Measurements from ENCODE around the gene FHAD1.
A peak's percentile ranks its signal among the peaks of the same experiment; 100 is the strongest.

- no peak for TF ChIP-seq CHD2 (IDR thresholded peaks at IDR 0.05; ENCODE audit: low read depth, low read length)
- TF ChIP-seq, protein P1, sequence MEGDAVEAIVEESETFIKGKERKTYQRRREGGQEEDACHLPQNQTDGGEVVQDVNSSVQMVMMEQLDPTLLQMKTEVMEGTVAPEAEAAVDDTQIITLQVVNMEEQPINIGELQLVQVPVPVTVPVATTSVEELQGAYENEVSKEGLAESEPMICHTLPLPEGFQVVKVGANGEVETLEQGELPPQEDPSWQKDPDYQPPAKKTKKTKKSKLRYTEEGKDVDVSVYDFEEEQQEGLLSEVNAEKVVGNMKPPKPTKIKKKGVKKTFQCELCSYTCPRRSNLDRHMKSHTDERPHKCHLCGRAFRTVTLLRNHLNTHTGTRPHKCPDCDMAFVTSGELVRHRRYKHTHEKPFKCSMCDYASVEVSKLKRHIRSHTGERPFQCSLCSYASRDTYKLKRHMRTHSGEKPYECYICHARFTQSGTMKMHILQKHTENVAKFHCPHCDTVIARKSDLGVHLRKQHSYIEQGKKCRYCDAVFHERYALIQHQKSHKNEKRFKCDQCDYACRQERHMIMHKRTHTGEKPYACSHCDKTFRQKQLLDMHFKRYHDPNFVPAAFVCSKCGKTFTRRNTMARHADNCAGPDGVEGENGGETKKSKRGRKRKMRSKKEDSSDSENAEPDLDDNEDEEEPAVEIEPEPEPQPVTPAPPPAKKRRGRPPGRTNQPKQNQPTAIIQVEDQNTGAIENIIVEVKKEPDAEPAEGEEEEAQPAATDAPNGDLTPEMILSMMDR (IDR thresholded peaks at IDR 0.05 in 2 of 3, conservative IDR thresholded peaks at IDR 0.05 in 1 of 3; ENCODE audit: insufficient read depth in 2 of 3, low read depth in 1 of 3, low read length in 3 of 3): peak; percentile 60 to 71 (median 61)
- no peak for TF ChIP-seq STAT5B (CRISPR knock-in tag; IDR thresholded peaks at IDR 0.05)
- no peak for TF ChIP-seq DIDO1 (tag; IDR thresholded peaks at IDR 0.05; ENCODE audit: low read depth)
- no peak for TF ChIP-seq POLR2A (conservative IDR thresholded peaks at IDR 0.05)
- no peak for TF ChIP-seq NCOA2 (IDR thresholded peaks at IDR 0.05; ENCODE audit: partially characterized antibody in 2 of 2)
- no peak for TF ChIP-seq CEBPG (CRISPR knock-in tag; IDR thresholded peaks at IDR 0.05)
- TF ChIP-seq CEBPG (tag; conservative IDR thresholded peaks at IDR 0.05 in 1 of 2, IDR thresholded peaks at IDR 0.05 in 1 of 2): no peak
- TF ChIP-seq MAFF (IDR thresholded peaks at IDR 0.05; ENCODE audit: low read length): no peak
- TF ChIP-seq ZNF224 (CRISPR knock-in tag; IDR thresholded peaks at IDR 0.05): no peak
- no peak for TF ChIP-seq CHD1 (IDR thresholded peaks at IDR 0.05; ENCODE audit: low read length)
- peak; percentile 47 to 60 for TF ChIP-seq RAD21 (CRISPR knock-in tag; conservative IDR thresholded peaks at IDR 0.05 in 1 of 2, IDR thresholded peaks at IDR 0.05 in 1 of 2)
- TF ChIP-seq, protein P2, sequence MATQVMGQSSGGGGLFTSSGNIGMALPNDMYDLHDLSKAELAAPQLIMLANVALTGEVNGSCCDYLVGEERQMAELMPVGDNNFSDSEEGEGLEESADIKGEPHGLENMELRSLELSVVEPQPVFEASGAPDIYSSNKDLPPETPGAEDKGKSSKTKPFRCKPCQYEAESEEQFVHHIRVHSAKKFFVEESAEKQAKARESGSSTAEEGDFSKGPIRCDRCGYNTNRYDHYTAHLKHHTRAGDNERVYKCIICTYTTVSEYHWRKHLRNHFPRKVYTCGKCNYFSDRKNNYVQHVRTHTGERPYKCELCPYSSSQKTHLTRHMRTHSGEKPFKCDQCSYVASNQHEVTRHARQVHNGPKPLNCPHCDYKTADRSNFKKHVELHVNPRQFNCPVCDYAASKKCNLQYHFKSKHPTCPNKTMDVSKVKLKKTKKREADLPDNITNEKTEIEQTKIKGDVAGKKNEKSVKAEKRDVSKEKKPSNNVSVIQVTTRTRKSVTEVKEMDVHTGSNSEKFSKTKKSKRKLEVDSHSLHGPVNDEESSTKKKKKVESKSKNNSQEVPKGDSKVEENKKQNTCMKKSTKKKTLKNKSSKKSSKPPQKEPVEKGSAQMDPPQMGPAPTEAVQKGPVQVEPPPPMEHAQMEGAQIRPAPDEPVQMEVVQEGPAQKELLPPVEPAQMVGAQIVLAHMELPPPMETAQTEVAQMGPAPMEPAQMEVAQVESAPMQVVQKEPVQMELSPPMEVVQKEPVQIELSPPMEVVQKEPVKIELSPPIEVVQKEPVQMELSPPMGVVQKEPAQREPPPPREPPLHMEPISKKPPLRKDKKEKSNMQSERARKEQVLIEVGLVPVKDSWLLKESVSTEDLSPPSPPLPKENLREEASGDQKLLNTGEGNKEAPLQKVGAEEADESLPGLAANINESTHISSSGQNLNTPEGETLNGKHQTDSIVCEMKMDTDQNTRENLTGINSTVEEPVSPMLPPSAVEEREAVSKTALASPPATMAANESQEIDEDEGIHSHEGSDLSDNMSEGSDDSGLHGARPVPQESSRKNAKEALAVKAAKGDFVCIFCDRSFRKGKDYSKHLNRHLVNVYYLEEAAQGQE (IDR thresholded peaks at IDR 0.05; ENCODE audit: borderline replicate concordance): peak; percentile 41; the same call in 1 of the 2 replicates
- TF ChIP-seq, protein P2 (CRISPR knock-in tag; IDR thresholded peaks at IDR 0.05; ENCODE audit: low read depth): no peak
- no peak for TF ChIP-seq TEAD2 (tag; IDR thresholded peaks at IDR 0.05)
- TF ChIP-seq, protein P3, sequence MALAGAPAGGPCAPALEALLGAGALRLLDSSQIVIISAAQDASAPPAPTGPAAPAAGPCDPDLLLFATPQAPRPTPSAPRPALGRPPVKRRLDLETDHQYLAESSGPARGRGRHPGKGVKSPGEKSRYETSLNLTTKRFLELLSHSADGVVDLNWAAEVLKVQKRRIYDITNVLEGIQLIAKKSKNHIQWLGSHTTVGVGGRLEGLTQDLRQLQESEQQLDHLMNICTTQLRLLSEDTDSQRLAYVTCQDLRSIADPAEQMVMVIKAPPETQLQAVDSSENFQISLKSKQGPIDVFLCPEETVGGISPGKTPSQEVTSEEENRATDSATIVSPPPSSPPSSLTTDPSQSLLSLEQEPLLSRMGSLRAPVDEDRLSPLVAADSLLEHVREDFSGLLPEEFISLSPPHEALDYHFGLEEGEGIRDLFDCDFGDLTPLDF (CRISPR knock-in tag; IDR thresholded peaks at IDR 0.05): no peak
Observed at GRCh38 chr1:15329104-15329820, 82.2 kb downstream of the FHAD1 start.

All from K562 (cell line).